Measurements from ENCODE around the gene GP1BB. TPM values are rescaled to one million over a fixed set of nuclear protein-coding genes. Genes with fewer than 3 reads are reported as not detected.

Gene GP1BB
- total and polyA plus RNA-seq, 2 of the 13 experiments (the other 11 are each of a cell fraction or from before 2014, with no cell fraction given) = not detected

- TF ChIP-seq CENPBD1 (CRISPR knock-in tag; IDR thresholded peaks at IDR 0.05; ENCODE audit: borderline replicate concordance, low read depth) = no peak
- no peak for TF ChIP-seq ELK4 (CRISPR knock-in tag; IDR thresholded peaks at IDR 0.05; ENCODE audit: borderline replicate concordance)
- no peak; the same call in 1 of the 2 replicates for TF ChIP-seq ZNF761 (CRISPR knock-in tag; conservative IDR thresholded peaks at IDR 0.05)
- TF ChIP-seq RERE (CRISPR knock-in tag; IDR thresholded peaks at IDR 0.05; ENCODE audit: low read depth) = no peak
- TF ChIP-seq THRA (CRISPR knock-in tag; IDR thresholded peaks at IDR 0.05; ENCODE audit: borderline replicate concordance) = no peak
- no peak for TF ChIP-seq ZNF609 (CRISPR knock-in tag; IDR thresholded peaks at IDR 0.05; ENCODE audit: borderline replicate concordance)
- no peak for TF ChIP-seq TAF1 (CRISPR knock-in tag; IDR thresholded peaks at IDR 0.05)
- no peak for TF ChIP-seq GMEB1 (CRISPR knock-in tag; IDR thresholded peaks at IDR 0.05; ENCODE audit: borderline replicate concordance)
- TF ChIP-seq TGIF2 (CRISPR knock-in tag; IDR thresholded peaks at IDR 0.05) = no peak
- peak; percentile 45; the same call in 1 of the 2 replicates for TF ChIP-seq IRF1 (CRISPR knock-in tag; IDR thresholded peaks at IDR 0.05; ENCODE audit: low read depth)
- peak; percentile 26 for TF ChIP-seq SAP130 (CRISPR knock-in tag; IDR thresholded peaks at IDR 0.05; ENCODE audit: low read depth)
Measured at GRCh38 chr22:19723232-19723982, at the start of gene GP1BB (continued).

All from HepG2 (cell line).